ENCODE results near the gene USP49.
"Not testable (repeated sequence)": the region's sequence is repeated elsewhere in the genome, so short reads cannot be mapped to it uniquely, and the experiment has no call there.

USP49 gene

DNA sequence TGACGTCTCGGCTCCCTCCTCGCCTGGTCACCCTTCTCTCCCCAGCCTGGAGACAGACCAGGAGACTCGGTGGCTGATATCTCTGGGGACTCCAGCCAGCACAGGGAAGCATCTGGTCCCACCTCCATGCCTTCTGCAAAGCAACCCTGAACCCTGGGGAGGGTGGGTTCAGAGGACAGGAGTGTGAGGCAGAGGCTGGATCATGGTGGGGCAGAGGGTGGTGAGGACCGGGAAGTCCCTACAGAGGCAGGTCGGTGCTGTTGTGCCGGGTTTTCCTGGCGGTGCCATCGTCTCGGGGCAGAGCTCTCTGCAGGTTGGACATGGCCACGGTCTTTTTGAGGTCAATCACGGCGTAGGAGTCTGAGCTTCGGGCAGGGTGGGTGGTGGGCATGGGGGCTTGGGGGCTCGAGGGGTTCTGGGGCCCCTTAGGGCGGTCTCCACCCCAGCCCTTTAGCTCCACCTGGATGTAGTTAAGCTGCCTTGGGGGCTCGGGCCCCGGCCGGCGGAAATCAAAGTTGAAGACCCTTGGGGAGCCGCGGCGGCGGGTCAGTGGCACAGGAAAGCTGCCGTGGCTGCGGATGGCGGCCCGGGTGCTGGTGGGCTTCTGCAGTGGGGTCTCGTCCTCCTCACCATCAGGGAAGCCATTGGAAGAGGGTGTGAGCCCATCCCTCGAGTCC, 124.7 kb downstream of the USP49 start:
- no peak for DNase-seq (ENCODE audit: insufficient read length)
- FAIRE-seq: no peak
- TF ChIP-seq TAF1 (IDR thresholded peaks at IDR 0.05; ENCODE audit: borderline replicate concordance, low read depth, low read length): no peak

DNA sequence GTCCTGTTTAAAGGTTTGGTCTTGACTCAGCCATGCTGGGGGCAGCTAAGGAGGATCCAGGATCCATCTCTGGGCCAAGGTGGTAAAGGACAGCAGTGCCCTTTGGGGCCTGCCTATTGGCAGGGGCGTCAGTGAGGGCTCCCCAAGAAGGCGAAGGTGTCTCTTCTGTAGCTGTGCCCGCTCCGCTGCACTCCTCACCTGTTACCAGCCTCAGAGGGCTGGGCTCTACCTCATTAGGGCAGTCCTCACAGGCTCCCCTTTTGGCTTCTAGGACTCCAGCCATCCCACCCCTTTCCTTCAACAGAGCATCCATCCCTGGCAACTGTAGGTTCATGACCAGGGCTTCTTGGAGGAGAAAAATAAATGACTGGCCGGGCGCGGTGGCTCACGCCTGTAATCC, 125.8 kb downstream of the USP49 start:
- DNase-seq (ENCODE audit: insufficient read length) (no peak), FAIRE-seq (no peak)
- TF ChIP-seq POLR2A (IDR thresholded peaks at IDR 0.05; ENCODE audit: low read depth, low read length) (no peak), POLR2AphosphoS5 (IDR thresholded peaks at IDR 0.05; ENCODE audit: low read depth, low read length) (no peak), TAF1 (IDR thresholded peaks at IDR 0.05; ENCODE audit: borderline replicate concordance, low read depth, low read length) (no peak)

DNA sequence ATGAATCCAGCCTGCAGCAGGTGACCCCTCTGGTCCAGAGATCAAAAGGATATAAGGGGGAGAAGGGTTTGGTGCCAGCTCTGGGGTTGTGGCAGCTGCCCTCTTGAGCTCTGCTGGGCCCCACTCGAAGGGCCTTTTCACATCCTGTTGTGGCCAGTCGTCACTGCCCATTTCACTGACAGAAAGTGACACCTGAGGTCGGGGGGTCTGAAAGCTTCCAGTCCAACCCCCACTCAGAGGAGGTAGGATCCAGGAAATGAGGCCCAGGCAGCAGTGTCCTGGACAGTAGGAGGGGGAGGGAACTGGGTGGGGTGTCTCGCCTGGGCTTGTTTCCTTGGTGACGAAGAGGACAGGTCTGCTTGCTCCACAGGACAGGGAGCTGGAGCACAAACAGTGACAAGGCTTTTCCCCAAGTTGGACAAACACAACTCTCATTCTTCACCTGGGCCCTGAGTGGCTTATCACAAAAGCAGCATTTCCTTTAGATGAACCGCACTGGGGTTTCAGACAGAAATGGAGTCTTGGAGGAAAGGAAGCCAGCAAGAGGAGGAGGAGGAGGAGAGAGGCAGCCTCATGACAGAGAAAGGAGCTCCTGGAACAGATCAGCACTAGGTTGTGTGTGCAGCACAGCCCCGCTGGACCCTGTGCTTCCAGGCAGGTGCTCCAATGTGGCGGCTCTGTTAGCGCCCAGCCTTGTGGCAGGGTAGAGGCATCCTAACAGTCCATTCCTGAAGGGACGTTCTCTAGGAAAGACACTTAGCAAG, 126.4 kb downstream of the USP49 start:
- no peak for TF ChIP-seq POLR2AphosphoS5 (IDR thresholded peaks at IDR 0.05; ENCODE audit: low read depth, low read length)
- no peak for TF ChIP-seq TAF1 (IDR thresholded peaks at IDR 0.05; ENCODE audit: borderline replicate concordance, low read depth, low read length)
- no peak for TF ChIP-seq POLR2A (IDR thresholded peaks at IDR 0.05; ENCODE audit: low read depth, low read length)
- FAIRE-seq: no peak

DNA sequence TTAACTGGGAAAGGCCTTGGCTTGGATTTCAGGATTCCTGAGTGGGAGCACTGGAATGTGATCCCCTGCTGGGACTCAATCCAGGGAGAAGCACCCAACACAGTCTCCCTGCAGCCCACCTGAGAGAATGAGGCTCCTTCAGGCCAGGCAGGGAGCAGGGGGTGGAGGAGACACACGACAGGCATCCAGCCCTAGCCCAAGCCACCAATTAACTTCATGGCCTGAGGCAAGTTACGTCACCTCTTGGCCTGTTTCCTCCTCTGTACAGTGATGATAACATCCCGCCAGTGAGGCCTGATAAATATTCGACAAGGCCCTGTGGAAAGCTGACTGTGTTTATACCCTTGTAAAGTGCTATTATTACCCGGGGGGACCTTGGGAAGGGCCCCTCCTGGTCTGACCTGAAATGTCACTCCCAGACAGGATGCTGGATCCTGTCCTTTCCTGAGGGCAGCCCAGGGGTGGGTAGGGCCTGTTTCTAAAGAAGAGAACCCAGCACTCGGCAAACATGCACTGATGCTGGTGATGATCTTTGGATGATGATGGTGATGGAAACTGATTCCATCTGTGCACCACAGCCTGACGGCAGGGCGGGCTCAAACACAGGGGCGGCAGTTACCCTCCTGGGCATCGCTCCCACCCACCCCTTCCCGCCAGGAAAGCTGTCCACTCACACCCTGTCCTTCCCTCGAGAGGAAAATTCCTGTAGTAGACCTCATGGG, 127.9 kb downstream of the USP49 start:
- DNase-seq (ENCODE audit: insufficient read length) (no peak), FAIRE-seq (no peak)

More for the DNA sequence above, 126.4 kb downstream of the USP49 start:
- DNase-seq (ENCODE audit: insufficient read length): no peak

DNA sequence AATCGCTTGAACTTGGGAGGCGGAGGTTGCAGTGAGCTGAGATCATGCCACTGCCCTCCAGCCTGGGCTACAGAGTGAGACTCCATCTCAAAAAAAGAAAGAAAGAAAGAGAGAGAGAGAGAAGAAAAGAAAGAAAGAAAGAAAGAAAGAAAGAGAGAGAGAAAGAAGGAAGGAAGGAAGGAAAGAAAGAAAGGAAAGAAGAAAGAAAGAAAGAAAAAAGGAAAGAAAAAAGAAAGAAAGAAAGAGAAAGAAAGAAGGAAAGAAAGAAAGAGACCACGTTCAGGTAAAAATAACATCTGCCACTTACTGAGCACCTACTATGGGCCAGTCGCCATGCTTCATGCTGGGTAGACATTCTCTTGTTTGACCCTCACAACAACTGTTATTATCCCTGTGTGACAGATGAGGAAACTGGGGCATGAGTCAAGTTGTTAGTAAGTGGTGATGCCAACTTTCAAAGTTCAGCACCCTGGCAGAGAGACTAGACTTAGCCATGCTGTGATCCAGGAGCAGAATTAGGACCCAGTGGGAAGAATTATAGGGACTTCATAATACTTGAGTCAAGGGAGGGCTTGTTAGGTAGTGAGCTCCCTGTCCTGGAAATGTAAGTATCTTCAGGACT, 129.0 kb downstream of the USP49 start:
- not testable (repeated sequence) for FAIRE-seq; DNase-seq (ENCODE audit: insufficient read length)

More for the DNA sequence above, 127.9 kb downstream of the USP49 start:
- no peak for TF ChIP-seq POLR2AphosphoS5 (IDR thresholded peaks at IDR 0.05; ENCODE audit: low read depth, low read length)
- no peak for TF ChIP-seq POLR2A (IDR thresholded peaks at IDR 0.05; ENCODE audit: low read depth, low read length)
- TF ChIP-seq TAF1 (IDR thresholded peaks at IDR 0.05; ENCODE audit: borderline replicate concordance, low read depth, low read length): no peak

DNA sequence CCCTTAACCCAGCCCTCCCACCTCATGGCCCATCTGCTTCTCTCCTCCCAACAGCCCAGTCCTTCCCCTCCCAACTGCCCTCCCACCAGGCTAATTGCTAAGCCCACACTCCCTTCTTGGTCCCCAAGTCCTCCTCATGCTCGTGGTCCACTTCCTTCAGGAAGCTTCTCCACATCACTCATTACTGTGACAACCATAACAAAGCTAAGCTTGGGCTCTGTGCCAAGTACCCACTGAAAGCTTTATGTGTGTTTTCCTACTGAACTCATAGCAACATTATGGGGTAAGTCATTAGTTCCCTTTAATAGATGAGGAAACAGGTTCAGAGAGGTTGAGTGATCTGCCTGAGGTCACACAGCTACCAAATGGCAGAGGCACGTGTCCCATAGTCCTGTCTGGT, 131.7 kb downstream of the USP49 start:
- DNase-seq (ENCODE audit: insufficient read length) (no peak), FAIRE-seq (no peak)
- no peak for TF ChIP-seq POLR2A (IDR thresholded peaks at IDR 0.05; ENCODE audit: low read depth, low read length)
- no peak for TF ChIP-seq TAF1 (IDR thresholded peaks at IDR 0.05; ENCODE audit: borderline replicate concordance, low read depth, low read length)
- no peak for TF ChIP-seq POLR2AphosphoS5 (IDR thresholded peaks at IDR 0.05; ENCODE audit: low read depth, low read length)

DNA sequence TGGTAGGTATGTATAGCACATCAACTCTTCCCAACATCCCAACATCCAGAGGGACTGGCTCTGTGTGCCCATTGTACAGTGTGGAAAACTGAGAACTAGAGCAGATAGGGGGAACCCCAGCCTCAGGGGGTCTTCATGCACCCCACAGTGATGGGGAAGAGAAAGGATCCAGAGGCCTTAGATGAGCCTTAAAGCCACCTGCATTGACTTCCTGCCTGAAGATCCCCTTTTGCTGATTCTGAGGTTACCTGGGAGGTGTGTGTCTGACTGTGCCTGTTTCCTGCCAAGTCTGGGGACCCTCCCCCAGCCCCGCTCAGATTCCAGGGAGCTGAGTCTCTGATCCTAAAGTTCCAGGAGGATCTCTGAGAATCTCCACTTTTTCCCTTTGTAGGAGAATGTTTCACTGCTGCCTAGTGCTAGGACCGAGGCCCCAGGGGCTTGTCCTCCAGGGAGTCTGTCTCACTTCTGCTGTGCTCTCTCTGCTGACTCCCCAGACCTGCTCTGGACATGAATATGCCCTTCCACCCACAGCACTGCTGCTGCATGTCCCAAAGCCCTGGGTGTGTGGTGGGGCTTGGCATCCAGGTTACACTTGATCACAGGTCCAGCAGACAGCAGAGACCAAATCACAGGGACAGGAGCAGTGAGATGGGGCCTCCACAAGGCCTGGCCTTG, 135.1 kb downstream of the USP49 start:
- DNase-seq (ENCODE audit: insufficient read length) (no peak), FAIRE-seq (no peak)
- TF ChIP-seq POLR2AphosphoS5 (IDR thresholded peaks at IDR 0.05; ENCODE audit: low read depth, low read length) (no peak), POLR2A (IDR thresholded peaks at IDR 0.05; ENCODE audit: low read depth, low read length) (no peak), TAF1 (IDR thresholded peaks at IDR 0.05; ENCODE audit: borderline replicate concordance, low read depth, low read length) (no peak)

DNA sequence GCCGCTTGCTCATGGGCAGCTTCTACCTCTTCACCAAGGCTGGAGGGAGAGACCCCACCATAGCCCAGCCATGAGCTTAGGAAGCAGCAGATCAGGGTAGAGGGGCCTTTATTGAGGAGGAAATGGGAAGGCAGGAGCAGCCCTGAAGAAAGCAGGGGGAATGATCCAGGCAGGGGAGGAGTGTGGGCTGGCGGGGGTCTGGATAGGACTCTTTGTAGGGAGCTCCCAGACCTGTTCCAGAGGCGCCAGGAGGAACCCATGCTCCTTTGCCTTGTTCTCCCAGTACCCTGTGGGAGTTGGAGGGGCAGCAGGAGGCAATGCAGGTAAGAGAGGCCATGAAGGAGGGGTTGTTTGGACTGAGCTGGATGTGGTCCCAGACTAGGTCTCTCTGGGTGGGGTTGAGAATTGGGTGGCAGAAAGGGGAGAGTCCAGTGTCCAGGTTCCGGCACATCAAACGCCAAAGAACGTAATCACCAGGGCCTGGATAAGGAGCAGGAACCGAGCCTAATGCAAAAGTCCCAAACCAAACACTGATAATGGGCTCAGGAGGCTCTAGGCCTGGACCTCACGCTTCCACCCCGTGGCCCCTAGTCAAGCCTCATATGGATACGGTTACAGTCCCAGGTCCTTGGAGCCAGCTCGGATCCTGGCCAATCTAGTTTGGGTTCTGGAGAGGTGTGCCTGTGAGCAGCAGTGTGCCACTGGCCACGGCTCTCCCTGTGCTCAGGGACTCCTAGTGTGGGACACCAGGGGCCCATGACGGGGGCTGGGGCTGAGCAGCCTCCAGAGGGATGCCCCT, 135.9 kb downstream of the USP49 start:
- no peak for TF ChIP-seq POLR2A (IDR thresholded peaks at IDR 0.05; ENCODE audit: low read depth, low read length)
- TF ChIP-seq TAF1 (IDR thresholded peaks at IDR 0.05; ENCODE audit: borderline replicate concordance, low read depth, low read length): no peak
- TF ChIP-seq POLR2AphosphoS5 (IDR thresholded peaks at IDR 0.05; ENCODE audit: low read depth, low read length): no peak
- no peak for FAIRE-seq
- DNase-seq (ENCODE audit: insufficient read length): no peak

DNA sequence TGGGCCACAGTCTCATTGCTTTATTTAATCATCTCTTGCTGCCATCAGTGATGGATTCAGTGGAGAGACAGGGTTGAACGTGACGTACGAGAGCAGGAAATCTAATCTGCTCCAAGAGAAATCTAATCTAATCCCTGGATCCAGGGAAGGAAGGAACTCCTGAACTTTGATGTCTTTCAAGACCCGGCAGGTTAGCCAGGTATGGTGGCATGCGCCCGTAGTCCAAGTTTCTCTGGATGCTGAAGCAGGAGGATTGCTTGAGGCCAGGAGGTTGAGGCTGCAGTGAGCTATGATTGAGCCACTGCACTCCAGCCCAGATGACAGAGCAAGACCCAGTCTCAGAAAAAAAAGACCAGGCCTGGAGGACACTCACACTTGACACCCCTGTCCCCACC, 136.5 kb downstream of the USP49 start:
- FAIRE-seq: no peak
- TF ChIP-seq TAF1 (IDR thresholded peaks at IDR 0.05; ENCODE audit: borderline replicate concordance, low read depth, low read length) (no peak), POLR2AphosphoS5 (IDR thresholded peaks at IDR 0.05; ENCODE audit: low read depth, low read length) (no peak), POLR2A (IDR thresholded peaks at IDR 0.05; ENCODE audit: low read depth, low read length) (no peak)
- no peak for DNase-seq (ENCODE audit: insufficient read length)

DNA sequence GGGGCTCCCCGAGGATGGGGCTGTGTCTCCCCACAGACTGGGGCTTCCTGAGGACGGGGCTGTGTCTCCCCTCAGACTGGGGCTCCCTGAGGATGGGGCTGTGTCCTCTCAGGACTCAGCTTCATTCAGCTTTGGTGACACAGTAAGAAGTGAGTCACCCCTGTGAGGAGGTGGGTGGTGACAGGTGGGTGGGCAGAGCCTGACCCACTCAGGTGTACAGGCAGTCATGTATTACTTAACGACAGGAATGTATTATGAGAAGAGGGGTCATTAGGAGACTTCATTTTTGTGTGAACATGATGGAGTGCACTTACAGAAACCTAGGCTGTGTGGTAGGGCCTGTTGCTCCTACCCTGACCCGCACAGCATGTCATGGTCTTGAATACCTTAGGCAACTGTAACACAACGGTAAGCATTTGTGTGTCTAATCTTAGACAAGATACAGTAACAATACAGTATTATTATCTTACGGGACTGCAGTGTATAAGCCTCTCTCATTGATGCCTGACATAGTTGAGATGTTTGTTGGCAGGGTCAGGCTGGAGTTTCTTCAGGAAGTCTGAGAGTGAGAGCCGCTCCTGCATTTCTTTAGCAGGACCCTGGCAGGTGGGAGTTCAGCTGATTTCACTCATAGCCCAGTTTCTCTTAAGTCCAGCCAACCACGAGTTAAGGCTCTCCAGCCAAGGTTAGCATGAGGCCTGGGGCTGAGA, 137.1 kb downstream of the USP49 start:
- TF ChIP-seq POLR2A (IDR thresholded peaks at IDR 0.05; ENCODE audit: low read depth, low read length): no peak
- no peak for TF ChIP-seq POLR2AphosphoS5 (IDR thresholded peaks at IDR 0.05; ENCODE audit: low read depth, low read length)
- no peak for TF ChIP-seq TAF1 (IDR thresholded peaks at IDR 0.05; ENCODE audit: borderline replicate concordance, low read depth, low read length)
- no peak for FAIRE-seq
- DNase-seq (ENCODE audit: insufficient read length): no peak

Data from GM12892 (cell line).